Stomach (tissue), 9 donors: ENCODE results near the gene MRPL49. TPM values are rescaled to one million over a fixed set of nuclear protein-coding genes. Genes with fewer than 3 reads are reported as not detected.

Experiments used
- DNase-seq, 2 donors: peaks; one replicate each; pipeline versions ENCODE4 v3.0.0 to v3.0.0-alpha.2; 2013 to 2019
- H3K27ac ChIP-seq, 5 donors: fragments of 200-600 bp in 4 of 5; sonication (generic) in 4 of 5; one replicate each; pipeline ENCODE4 v1.5.1; 2013 to 2019; ENCODE audit warnings: mild to moderate bottlenecking in 1 of 5, moderate library complexity in 1 of 5
- H3K27me3 ChIP-seq, 3 donors: fragments of 200-600 bp; sonication (generic); one replicate each; pipeline ENCODE4 v1.5.1; 2017 to 2019; ENCODE audit warnings: mixed run types in 1 of 3
- H3K36me3 ChIP-seq, 4 donors: fragments of 200-600 bp; sonication (generic); 1 replicate in 3 of 4; 2 replicates in 1 of 4; pipeline ENCODE4 v1.5.1; 2016 to 2019
- H3K4me1 ChIP-seq, 4 donors: fragments of 200-600 bp; sonication (generic); one replicate each; pipeline ENCODE4 v1.5.1; 2016 to 2019
- H3K4me3 ChIP-seq, 4 donors: fragments of 200-600 bp; sonication (generic) in 3 of 4; one replicate each; pipeline ENCODE4 v1.5.1; 2016 to 2019; ENCODE audit warnings: mild to moderate bottlenecking in 1 of 4
- H3K9me3 ChIP-seq, 4 donors: fragments of 200-600 bp; sonication (generic); one replicate each; pipeline ENCODE4 v1.5.1; 2016 to 2019
- EP300 ChIP-seq: sonication (generic); formaldehyde crosslinking; IDR thresholded peaks from one replicate; pipeline ENCODE4 v1.6.1; 2017; ENCODE audit warnings: antibody characterized with exemption
- POLR2A ChIP-seq, 4 donors: fragments of 450-650 bp; IDR thresholded peaks; one replicate each; pipeline ENCODE4 v1.6.1; 2016; ENCODE audit warnings: antibody characterized with exemption in 4 of 4, control low read depth in 2 of 4, mild to moderate bottlenecking in 1 of 4, moderate library complexity in 1 of 4
- POLR2AphosphoS5 ChIP-seq, 3 donors: sonication (generic); formaldehyde crosslinking; IDR thresholded peaks; one replicate each; pipeline ENCODE4 v1.6.1; 2016; ENCODE audit warnings: antibody characterized with exemption in 3 of 3
- WGBS, 5 donors: extraction: QIAGEN DNeasy Blood & Tissue Kit in 3 of 5; methylation state at CpG; one replicate each; pipeline versions ENCODE4 v1.1.5 to v1.1.7; 2013 to 2018; 5-methylcytosine and 5-hydroxymethylcytosine counted together
- intact Hi-C: fragments of 100-400 bp; cut with DNase I; formaldehyde crosslinking; loops from one replicate; pipeline ENCODE4 v1.15.1; 2023; ENCODE audit warnings: low total_unique reads
- polyA plus RNA-seq, 3 donors: library from polyadenylated mRNA; stranded (reverse); fragments of 200-250 nt; gene quantifications; one replicate each; pipeline ENCODE4 v1.2.3, GENCODE V29; 2013
- total RNA-seq, 5 donors: library from RNA; depleted of rRNA; stranded (reverse); fragments of >200 nt; gene quantifications; one replicate each; pipeline versions ENCODE4 v1.1.0 to v1.2.3, GENCODE V29; 2014 to 2016
- TF ChIP-seq, protein P1 (sequence below), 7 experiments: fragments of 450-650 bp in 4 of 7; fragments of 200-600 bp in 3 of 7; sonication (generic) in 3 of 7; IDR thresholded peaks; one replicate each; pipeline ENCODE4 v1.5.1; 2016 to 2019; ENCODE audit warnings: antibody characterized with exemption in 7 of 7, control low read depth in 2 of 7, mild to moderate bottlenecking in 1 of 7
- donor health status: healthy with polysubstance abuse.
- donor health status: Bipolar disorder and iron deficiency.
- donor health status: healthy.

MRPL49 gene
- total and polyA plus RNA-seq, 8 donors = 22.8 to 75.9 (median 37.8) TPM

DNA sequence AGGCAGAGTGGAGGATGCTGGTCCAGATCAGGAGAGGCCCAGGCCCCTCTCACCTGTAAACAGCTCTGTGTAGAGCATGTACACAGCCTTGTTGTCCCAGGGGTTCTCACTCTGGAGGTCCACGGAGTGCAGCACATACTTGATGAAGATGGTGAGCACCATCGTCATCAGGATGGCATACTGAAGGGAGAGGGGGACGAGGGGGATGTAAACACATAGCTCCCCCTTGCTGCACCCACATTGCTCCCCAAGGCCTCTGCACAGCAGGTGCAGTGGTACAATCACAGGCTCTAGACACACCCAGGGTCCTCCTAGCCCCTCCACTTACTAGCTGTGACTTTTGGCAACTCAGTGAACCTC, 9.3 kb downstream of the MRPL49 start:
- H3K4me1 ChIP-seq = peaks cover 24 to 47% (median 42%) of the 10 kb centered on the region in 4 donors
- 65 to 97% (median 76%) methylated on average over 3 of the region's 3 CpGs for WGBS, 5 donors
- peaks cover 64 to 67% (median 66%) of the 10 kb centered on the region in 4 donors for H3K36me3 ChIP-seq
- DNase-seq = no peak
- no peaks in the 10 kb centered on the region for H3K27me3 ChIP-seq
- no peak overlapping the region for H3K27ac ChIP-seq
- no peaks in the 10 kb centered on the region for H3K9me3 ChIP-seq
- TF ChIP-seq POLR2A (IDR thresholded peaks at IDR 0.05) (no peak), EP300 (no peak), POLR2AphosphoS5 (IDR thresholded peaks at IDR 0.05) (no peak)
- TF ChIP-seq, protein P1, sequence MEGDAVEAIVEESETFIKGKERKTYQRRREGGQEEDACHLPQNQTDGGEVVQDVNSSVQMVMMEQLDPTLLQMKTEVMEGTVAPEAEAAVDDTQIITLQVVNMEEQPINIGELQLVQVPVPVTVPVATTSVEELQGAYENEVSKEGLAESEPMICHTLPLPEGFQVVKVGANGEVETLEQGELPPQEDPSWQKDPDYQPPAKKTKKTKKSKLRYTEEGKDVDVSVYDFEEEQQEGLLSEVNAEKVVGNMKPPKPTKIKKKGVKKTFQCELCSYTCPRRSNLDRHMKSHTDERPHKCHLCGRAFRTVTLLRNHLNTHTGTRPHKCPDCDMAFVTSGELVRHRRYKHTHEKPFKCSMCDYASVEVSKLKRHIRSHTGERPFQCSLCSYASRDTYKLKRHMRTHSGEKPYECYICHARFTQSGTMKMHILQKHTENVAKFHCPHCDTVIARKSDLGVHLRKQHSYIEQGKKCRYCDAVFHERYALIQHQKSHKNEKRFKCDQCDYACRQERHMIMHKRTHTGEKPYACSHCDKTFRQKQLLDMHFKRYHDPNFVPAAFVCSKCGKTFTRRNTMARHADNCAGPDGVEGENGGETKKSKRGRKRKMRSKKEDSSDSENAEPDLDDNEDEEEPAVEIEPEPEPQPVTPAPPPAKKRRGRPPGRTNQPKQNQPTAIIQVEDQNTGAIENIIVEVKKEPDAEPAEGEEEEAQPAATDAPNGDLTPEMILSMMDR (IDR thresholded peaks at IDR 0.05) = no peak
- intact Hi-C loops = no loop called here
- no peak overlapping the region for H3K4me3 ChIP-seq

DNA sequence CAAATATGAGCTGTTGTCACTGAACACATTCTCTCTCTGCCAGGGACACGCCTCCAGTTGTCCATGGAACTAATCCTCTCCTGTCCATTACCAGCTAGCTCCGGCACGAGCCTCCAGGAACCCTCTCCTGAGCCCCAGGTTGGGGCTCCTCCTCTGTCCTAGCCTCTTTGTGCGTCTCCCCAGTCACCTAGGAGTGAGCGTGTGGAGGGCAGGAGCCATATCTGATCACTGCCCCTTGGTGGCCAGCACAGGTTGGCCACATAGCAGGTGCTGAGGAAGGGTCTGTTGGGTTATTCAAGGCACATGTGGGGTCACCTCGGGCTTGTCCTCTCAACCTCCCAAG, 9.7 kb downstream of the MRPL49 start:
- no peak for DNase-seq
- intact Hi-C loops = no loop called here
- H3K4me3 ChIP-seq = peak overlapping the region in 1 of 4 donors; percentile 99
- peaks cover 25 to 50% (median 44%) of the 10 kb centered on the region in 4 donors for H3K4me1 ChIP-seq
- 58 to 72% (median 67%) methylated on average over 6 of the region's 6 CpGs for WGBS, 5 donors
- peaks cover 62 to 63% (median 62%) of the 10 kb centered on the region in 4 donors for H3K36me3 ChIP-seq
- no peaks in the 10 kb centered on the region for H3K9me3 ChIP-seq
- TF ChIP-seq, protein P1 (IDR thresholded peaks at IDR 0.05) = no peak
- TF ChIP-seq POLR2A (IDR thresholded peaks at IDR 0.05) (no peak), EP300 (no peak), POLR2AphosphoS5 (IDR thresholded peaks at IDR 0.05) (no peak)
- H3K27me3 ChIP-seq = no peaks in the 10 kb centered on the region
- H3K27ac ChIP-seq = peak overlapping the region in 2 of 5 donors; percentile 14 to 97

DNA sequence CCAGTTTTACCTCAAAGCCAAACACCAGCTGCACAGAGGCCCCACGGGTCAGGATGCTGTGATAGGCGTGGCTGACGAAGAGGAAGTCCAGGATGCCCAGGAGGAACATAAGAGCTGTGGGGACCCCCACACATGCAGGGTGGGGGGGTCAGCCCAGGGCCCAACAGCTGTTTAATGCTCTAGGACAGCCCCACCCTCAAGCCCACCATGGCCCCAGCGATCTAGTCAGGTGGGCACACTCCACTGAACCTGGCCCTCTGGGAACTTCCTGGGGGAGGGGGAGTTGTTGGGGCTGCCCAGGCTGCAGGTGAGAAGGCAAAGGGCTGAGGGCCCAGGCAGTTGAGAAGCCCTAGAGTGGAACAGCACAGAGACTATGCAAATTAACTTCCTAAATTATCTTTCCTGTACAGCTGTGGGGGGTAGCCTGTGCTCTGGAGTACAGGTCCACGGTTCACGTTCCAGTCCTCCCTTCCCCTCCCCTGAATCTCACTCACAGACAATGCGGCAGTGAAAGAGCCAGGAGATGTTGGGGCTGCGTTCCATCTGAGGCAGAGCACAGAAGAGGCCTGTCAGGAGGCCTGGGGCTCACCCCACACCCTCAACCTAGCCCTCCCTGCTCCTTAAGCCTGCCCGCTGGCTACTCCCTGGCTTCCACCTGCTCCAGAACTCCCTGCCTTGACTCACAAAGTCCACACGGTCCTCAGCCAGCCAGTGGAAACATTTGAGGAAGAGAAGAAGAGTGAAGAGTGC, 10.3 kb downstream of the MRPL49 start:
- intact Hi-C loops = no loop called here
- peak overlapping the region in 4 of 5 donors; percentile 94 to 99 (median 98) for H3K27ac ChIP-seq
- H3K4me3 ChIP-seq = peak overlapping the region; percentile 80 to 99 (median 92)

DNA sequence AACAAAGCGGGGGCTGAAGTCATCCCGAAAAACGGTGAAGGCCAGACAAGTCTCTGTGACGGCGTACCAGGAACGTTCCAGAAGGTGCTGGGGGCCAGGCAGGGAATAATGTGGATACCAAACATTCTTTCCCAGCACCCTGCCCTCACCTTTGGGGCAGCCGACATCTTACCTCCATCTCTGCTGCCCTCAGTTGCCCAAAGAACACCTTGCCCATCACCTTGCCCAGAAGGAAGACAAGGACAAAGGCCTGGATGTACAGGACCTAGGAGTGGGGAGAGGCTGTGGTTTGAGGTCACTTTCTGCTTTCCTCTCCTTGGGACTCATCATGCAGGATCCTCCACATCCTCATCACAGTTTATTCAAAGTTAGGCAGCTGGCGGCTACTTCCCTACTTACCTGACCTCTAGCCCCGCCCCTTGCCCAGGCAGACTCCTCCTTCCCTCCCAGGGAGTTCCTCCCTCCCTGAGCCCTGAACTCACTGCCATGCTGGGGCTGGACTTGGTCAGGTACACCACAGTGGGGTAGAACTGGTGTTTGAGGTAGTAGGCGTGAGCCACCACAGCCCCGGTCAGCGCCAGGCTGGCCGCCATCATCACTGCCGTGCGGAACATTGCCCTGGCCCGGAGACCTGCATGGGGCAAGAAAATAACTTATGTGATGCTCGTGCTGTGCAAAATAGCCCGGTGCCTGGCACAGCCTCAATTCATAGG, 11.0 kb downstream of the MRPL49 start:
- H3K27me3 ChIP-seq = no peaks in the 10 kb centered on the region
- H3K27ac ChIP-seq = peak overlapping the region; percentile 94 to 99 (median 98)
- H3K36me3 ChIP-seq = peaks cover 49 to 50% (median 49%) of the 10 kb centered on the region in 4 donors
- intact Hi-C loops = no loop called here
- H3K4me1 ChIP-seq = peaks cover 25 to 50% (median 44%) of the 10 kb centered on the region in 4 donors
- WGBS, 5 donors = 31 to 46% (median 35%) methylated on average over 15 to 18 of the region's 18 CpGs
- TF ChIP-seq POLR2AphosphoS5 (IDR thresholded peaks at IDR 0.05) (peak in 2 of 3 donors; percentile 60 to 68), POLR2A (IDR thresholded peaks at IDR 0.05) (no peak)
- peak overlapping the region; percentile 80 to 99 (median 92) for H3K4me3 ChIP-seq
- DNase-seq = peak; percentile 85 to 89
- no peaks in the 10 kb centered on the region for H3K9me3 ChIP-seq

More for the DNA sequence above, 10.3 kb downstream of the MRPL49 start:
- no peaks in the 10 kb centered on the region for H3K27me3 ChIP-seq
- H3K9me3 ChIP-seq = no peaks in the 10 kb centered on the region
- TF ChIP-seq POLR2A (IDR thresholded peaks at IDR 0.05) = no peak
- WGBS, 5 donors = 41 to 59% (median 49%) methylated on average over 9 to 10 of the region's 10 CpGs
- H3K36me3 ChIP-seq = peaks cover 56 to 57% (median 57%) of the 10 kb centered on the region in 4 donors
- no peak for DNase-seq
- peaks cover 25 to 50% (median 44%) of the 10 kb centered on the region in 4 donors for H3K4me1 ChIP-seq

DNA sequence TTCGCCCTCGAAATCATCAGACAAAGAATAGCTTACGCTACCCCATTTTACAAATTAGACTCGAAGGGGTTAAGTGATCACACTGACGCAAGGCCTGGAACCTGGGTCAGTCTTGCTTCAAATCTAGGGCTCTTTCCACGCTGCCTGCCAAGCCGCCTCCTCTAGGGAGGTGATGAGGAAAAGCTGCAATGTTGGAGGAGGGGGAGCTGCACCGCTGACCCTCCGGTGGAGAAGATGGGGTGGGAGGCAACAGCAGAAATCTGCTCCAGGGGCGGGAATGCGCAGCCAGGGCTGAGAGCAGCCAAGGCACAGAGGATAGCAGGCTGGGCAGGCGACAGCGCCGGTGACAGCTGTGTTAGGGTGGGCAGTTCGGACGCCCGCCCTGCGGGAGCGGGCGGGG, 11.6 kb downstream of the MRPL49 start:
- intact Hi-C loops = no loop called here
- peak overlapping the region; percentile 80 to 99 (median 92) for H3K4me3 ChIP-seq
- 0 to 1% (median 0%) methylated on average over 18 to 20 of the region's 20 CpGs for whole genome bisulfite sequencing, 5 donors
- peak overlapping the region; percentile 94 to 99 (median 98) for H3K27ac ChIP-seq
- peak; percentile 46 to 77 for DNase-seq
- TF ChIP-seq POLR2AphosphoS5 (IDR thresholded peaks at IDR 0.05) = no peak
- TF ChIP-seq EP300 = no peak
- TF ChIP-seq POLR2A (IDR thresholded peaks at IDR 0.05) = no peak
- TF ChIP-seq, protein P1 (IDR thresholded peaks at IDR 0.05) = no peak
- H3K27me3 ChIP-seq = no peaks in the 10 kb centered on the region
- peaks cover 25 to 50% (median 44%) of the 10 kb centered on the region in 4 donors for H3K4me1 ChIP-seq
- H3K36me3 ChIP-seq = peaks cover 43 to 44% (median 43%) of the 10 kb centered on the region in 4 donors
- H3K9me3 ChIP-seq = no peaks in the 10 kb centered on the region
